ENCODE results near the gene TSFM.

Gene TSFM

GRCh38 chr12:57781244-57781643 lies 1.3 kb upstream of the TSFM start:
- DNase-seq, result no peak

- DNase-seq, result no peak
Observed at GRCh38 chr12:57781801-57782200, 786 bp upstream of the TSFM start.

- DNase-seq, result no peak
Observed at GRCh38 chr12:57782243-57782607, 362 bp upstream of the TSFM start.

- DNase-seq, result no peak
Observed at GRCh38 chr12:57783466-57783801, 847 bp downstream of the TSFM start.

- no peak for DNase-seq
Observed at GRCh38 chr12:57783861-57784260, 1.3 kb downstream of the TSFM start.

- no peak for DNase-seq
Observed at GRCh38 chr12:57793920-57794319, 11.3 kb downstream of the TSFM start.

GRCh38 chr12:57795354-57795753 lies 12.8 kb downstream of the TSFM start:
- no peak for DNase-seq

GRCh38 chr12:57796996-57797395 lies 14.4 kb downstream of the TSFM start:
- DNase-seq, result no peak

GRCh38 chr12:57797933-57798332 lies 15.3 kb downstream of the TSFM start:
- DNase-seq, result no peak

GRCh38 chr12:57800965-57801364 lies 18.4 kb downstream of the TSFM start:
- no peak for DNase-seq

- no peak for DNase-seq
Observed at GRCh38 chr12:57802607-57803006, 20.0 kb downstream of the TSFM start.

GRCh38 chr12:57803319-57803893 lies 20.8 kb downstream of the TSFM start:
- peak; percentile 41 for DNase-seq

- no peak for DNase-seq
Observed at GRCh38 chr12:57806677-57807076, 24.1 kb downstream of the TSFM start.

GRCh38 chr12:57807285-57807684 lies 24.7 kb downstream of the TSFM start:
- DNase-seq, result no peak

GRCh38 chr12:57808351-57808750 lies 25.8 kb downstream of the TSFM start:
- no peak for DNase-seq

- DNase-seq, result no peak
Observed at GRCh38 chr12:57809425-57809824, 26.8 kb downstream of the TSFM start.

- no peak for DNase-seq
Observed at GRCh38 chr12:57810450-57810849, 27.9 kb downstream of the TSFM start.

GRCh38 chr12:57811028-57811755 lies 28.6 kb downstream of the TSFM start:
- DNase-seq, result no peak

- DNase-seq, result no peak
Observed at GRCh38 chr12:57813111-57813970, 30.8 kb downstream of the TSFM start.

GRCh38 chr12:57813971-57814772 lies 31.6 kb downstream of the TSFM start:
- DNase-seq, result no peak

- DNase-seq, result no peak
Observed at GRCh38 chr12:57815177-57816000, 32.8 kb downstream of the TSFM start.

All from right hindlimb (tissue), 1 donor.